H54 (cell line): ENCODE measurements around the gene VARS2.
"Not testable (repeated sequence)": the region's sequence is repeated elsewhere in the genome, so short reads cannot be mapped to it uniquely, and the experiment has no call there.

Source experiments
- DNase-seq: peaks from one replicate; pipeline ENCODE4 v3.0.0; 2011; ENCODE audit warnings: low spot score, mixed read lengths; ENCODE audit not compliant: insufficient read length
- FAIRE-seq: peaks from 3 replicates; lab custom pipeline; 2011; peaks lifted over from hg19 to GRCh38; lab: Jason Lieb, UNC
- POLR2A ChIP-seq: IDR thresholded peaks from 2 replicates; pipeline ENCODE4 v1.6.1; 2011; ENCODE audit warnings: low read depth, mild to moderate bottlenecking, low read length

The VARS2 gene

GRCh38 chr6:30914076-30914853 is at the start of gene VARS2:
Gene VARS2, plus strand, starts transcription at chr6:30914238. Its CDS starts 599 bp downstream, at chr6:30914837.
- no peak for FAIRE-seq
- DNase-seq, result peak; percentile 96
- peak; percentile 56 for TF ChIP-seq POLR2A

DNA sequence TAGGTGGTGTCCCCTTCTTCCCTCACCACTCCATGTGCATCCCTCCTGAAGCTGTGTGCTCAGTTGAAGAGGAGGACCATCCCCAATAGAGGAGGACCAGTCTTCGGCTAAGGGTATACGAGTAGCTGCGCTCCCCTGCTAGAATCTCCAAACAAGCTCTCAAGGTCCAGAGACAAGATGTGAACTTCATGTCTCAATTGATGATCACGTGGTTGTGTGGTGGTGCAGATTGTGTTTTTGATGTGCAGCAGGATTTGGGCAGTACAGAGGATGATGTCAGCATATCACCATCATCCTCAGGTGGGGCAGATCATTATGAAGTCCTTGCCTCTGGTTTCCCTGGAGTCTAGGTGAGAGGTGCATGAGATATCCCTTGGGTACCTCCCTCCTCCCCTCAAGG is 49.7 kb upstream of the VARS2 start:
- no peak for DNase-seq
- no peak for TF ChIP-seq POLR2A
- FAIRE-seq, result no peak

GRCh38 chr6:30869241-30869749 is 44.7 kb upstream of the VARS2 start:
- DNase-seq, FAIRE-seq: not testable (repeated sequence)

GRCh38 chr6:30870546-30870945 is 43.5 kb upstream of the VARS2 start:
- no peak for TF ChIP-seq POLR2A
- no peak for DNase-seq
- FAIRE-seq, result no peak

DNA sequence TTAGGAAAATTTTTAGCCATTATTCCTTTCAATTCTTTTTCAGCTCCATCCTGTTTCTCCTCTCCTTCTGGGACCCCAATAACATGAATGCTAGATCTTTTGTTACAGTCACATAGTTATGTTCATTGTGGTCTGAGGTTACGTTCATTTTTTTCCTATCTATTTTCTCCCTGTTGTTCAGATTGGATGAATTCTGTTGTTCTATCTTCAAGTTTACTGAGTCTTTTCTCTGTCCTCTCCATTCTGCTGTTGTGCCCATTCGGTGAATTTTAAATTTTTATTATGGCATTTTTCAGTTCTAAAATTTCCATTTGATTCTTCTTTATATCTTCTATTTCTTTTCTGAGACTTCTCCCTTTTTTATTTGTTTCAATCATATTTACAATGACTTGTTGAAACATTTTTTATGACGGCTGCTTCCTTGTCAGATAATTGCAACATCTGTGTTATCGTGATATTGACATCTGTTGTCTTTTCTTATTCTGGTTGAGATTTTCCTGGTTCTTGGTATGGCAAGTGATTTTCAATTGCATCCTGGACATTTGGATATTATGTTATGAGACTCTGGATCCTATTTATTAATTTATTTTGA is 42.4 kb upstream of the VARS2 start:
- TF ChIP-seq POLR2A, result no peak
- no peak for DNase-seq
- FAIRE-seq, result no peak

- DNase-seq (no peak), FAIRE-seq (no peak)
- TF ChIP-seq POLR2A, result no peak
These were observed 40.8 kb upstream of the VARS2 start for GRCh38 chr6:30873137-30873640.

DNA sequence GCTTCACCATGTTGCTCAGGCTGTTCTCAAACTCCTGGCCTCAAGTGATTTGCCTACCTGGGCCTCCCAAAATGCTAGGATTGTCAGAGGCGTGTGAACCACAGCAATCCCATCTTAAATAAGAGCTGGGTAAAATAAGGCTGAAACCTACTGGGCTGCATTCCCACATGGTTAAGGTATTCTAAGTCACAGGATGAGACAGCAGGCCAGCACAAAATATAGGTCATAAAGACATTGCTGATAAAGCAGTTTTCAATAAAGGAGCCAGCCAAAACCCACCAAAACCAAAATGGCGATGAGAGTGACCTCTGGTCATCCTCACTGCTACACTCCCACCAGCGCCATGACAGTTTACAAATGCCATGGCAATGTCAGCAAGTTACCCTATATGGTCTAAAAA is 40.2 kb upstream of the VARS2 start:
- DNase-seq, FAIRE-seq: not testable (repeated sequence)

- no peak for TF ChIP-seq POLR2A
- no peak for FAIRE-seq
- DNase-seq, result no peak
These were observed 38.6 kb upstream of the VARS2 start for GRCh38 chr6:30875244-30876038.

- TF ChIP-seq POLR2A, result no peak
- FAIRE-seq (no peak), DNase-seq (no peak)
These were observed 37.9 kb upstream of the VARS2 start for GRCh38 chr6:30876039-30876730.

DNA sequence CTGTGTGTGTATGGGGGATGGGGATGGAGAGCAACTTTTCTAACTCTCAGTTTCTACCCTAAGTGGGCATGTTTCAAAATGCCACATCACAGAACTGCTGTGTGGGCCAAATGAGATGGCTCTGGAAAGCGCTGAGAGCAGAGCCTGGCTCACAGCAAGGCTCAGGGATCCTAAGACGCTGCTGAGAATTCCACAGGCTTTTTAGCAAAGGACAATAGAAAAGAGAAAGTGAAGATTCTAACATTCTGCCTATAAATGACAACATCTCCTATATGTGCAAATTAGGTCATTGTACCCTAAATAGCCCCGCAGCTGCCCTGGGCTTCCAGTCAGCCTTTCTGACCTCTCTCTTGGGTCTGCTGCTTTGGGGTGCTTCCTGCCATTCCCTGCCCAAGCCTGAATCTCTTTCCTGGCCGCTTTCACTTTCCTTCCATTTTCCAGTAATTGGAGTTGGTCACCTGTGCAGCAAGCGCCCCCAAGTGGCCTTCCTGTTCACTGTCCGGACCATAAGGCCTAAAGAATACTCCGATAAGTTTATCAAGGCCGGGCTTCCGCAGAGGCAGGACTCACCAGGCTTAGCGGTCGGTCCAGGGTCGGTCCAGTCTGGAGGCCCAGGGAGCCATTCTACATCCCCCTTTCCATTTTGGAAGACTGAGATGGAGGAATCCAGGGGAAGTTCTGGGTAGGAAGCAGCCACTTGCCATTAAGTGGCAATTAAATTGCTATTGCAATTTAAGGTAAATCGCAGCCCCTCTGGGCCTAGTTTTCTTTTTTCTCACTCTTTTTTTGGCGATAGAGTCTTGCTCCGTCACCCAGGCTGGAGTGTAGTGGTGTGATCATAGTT is 36.4 kb upstream of the VARS2 start:
- TF ChIP-seq POLR2A, result no peak
- peak; percentile 89 for DNase-seq
- FAIRE-seq, result peak; percentile 73

- no peak for DNase-seq
- no peak for FAIRE-seq
- TF ChIP-seq POLR2A, result no peak
These were observed 34.2 kb upstream of the VARS2 start for GRCh38 chr6:30879684-30880427.

GRCh38 chr6:30880698-30881252 is 33.3 kb upstream of the VARS2 start:
- FAIRE-seq (no peak), DNase-seq (no peak)
- no peak for TF ChIP-seq POLR2A
